Loucy (cell line): Measurements from ENCODE around the gene NAALADL2.

Experiments
- H2AFZ ChIP-seq: fragments of 200-600 bp; sonication (generic); 2 replicates; pipeline ENCODE4 v1.6.0; 2016; ENCODE audit warnings: antibody characterized with exemption, mild to moderate bottlenecking, low read length, moderate library complexity
- H3F3A ChIP-seq: fragments of 200-600 bp; 2 replicates; pipeline ENCODE4 v1.6.0; 2016; ENCODE audit warnings: antibody characterized with exemption, low read depth, mild to moderate bottlenecking
- H3K27me3 ChIP-seq: fragments of 200-600 bp; sonication (generic); 2 replicates; pipeline ENCODE4 v1.6.1; 2014; ENCODE audit warnings: low read length, mild to moderate bottlenecking; ENCODE audit not compliant: insufficient read depth, poor library complexity, severe bottlenecking
- H3K36me3 ChIP-seq: fragments of 200-600 bp; sonication (generic); 2 replicates; pipeline ENCODE4 v1.6.1; 2016; ENCODE audit warnings: low read length; ENCODE audit not compliant: insufficient read depth
- H3K4me1 ChIP-seq: fragments of 200-600 bp; sonication (generic); 2 replicates; pipeline ENCODE4 v1.5.1; 2014; ENCODE audit warnings: low read length, mild to moderate bottlenecking; ENCODE audit not compliant: insufficient read depth, poor library complexity, severe bottlenecking
- H3K4me2 ChIP-seq: fragments of 200-600 bp; sonication (generic); 2 replicates; pipeline ENCODE4 v1.6.0; 2014; ENCODE audit warnings: antibody characterized with exemption, low read length, low read depth, mild to moderate bottlenecking; ENCODE audit not compliant: poor library complexity, severe bottlenecking
- H3K4me3 ChIP-seq: fragments of 200-600 bp; sonication (generic); 2 replicates; pipeline ENCODE4 v1.5.1; 2014; ENCODE audit warnings: low read length, mild to moderate bottlenecking, mixed read lengths; ENCODE audit not compliant: poor library complexity, severe bottlenecking
- H3K79me2 ChIP-seq: fragments of 200-600 bp; sonication (generic); 2 replicates; pipeline ENCODE4 v1.6.1; 2014; ENCODE audit warnings: low read length; ENCODE audit not compliant: insufficient read depth
- H3K9ac ChIP-seq: fragments of 200-600 bp; sonication (generic); 2 replicates; pipeline ENCODE4 v1.6.0; 2014; ENCODE audit warnings: mild to moderate bottlenecking, low read depth, low read length, moderate library complexity; ENCODE audit not compliant: poor library complexity, severe bottlenecking
- H3K9me2 ChIP-seq: fragments of 200-600 bp; sonication (generic); replicated peaks from 2 replicates; pipeline ENCODE4 v1.6.1; 2016; ENCODE audit warnings: low read depth, low read length, mixed read lengths
- H3K9me3 ChIP-seq: fragments of 200-600 bp; sonication (generic); 2 replicates; pipeline ENCODE4 v1.6.1; 2014; ENCODE audit warnings: mild to moderate bottlenecking, antibody characterized with exemption, low read length, low read depth; ENCODE audit not compliant: insufficient read depth
- H4K20me1 ChIP-seq: fragments of 200-600 bp; sonication (generic); 2 replicates; pipeline ENCODE4 v1.6.0; 2014; ENCODE audit warnings: antibody characterized with exemption, low read length, mild to moderate bottlenecking; ENCODE audit not compliant: insufficient read depth, poor library complexity, severe bottlenecking
- EZH2phosphoT487 ChIP-seq: fragments of 200-600 bp; IDR thresholded peaks from 2 replicates; pipeline ENCODE4 v1.6.1; 2018; ENCODE audit warnings: antibody characterized with exemption, mild to moderate bottlenecking, moderate library complexity, borderline replicate concordance
- TF ChIP-seq, protein P1 (sequence below): fragments of 200-600 bp; sonication (generic); conservative IDR thresholded peaks from 2 replicates; pipeline ENCODE4 v1.5.1; 2014; ENCODE audit warnings: mild to moderate bottlenecking, antibody characterized with exemption, low read length

NAALADL2 gene

DNA sequence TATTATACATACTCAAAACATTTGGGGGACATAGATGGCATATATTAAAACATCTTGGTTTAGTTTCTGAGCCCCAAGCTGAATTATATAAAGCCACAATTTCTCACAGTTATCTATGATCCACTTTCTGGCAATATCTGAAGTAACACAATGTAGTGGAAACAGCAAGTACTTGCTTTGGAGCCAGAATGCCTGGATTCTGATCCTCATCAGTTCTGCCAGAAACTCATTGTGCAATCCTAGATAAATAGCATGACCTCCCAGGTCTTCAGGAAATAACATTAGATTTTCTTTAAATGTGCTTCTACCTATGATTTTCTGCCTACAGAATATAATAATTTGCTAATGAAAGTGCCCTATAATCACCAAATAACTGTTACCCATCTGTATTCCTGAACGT lies 544.9 kb downstream of the NAALADL2 start:
- H3K9me2 ChIP-seq = no peaks in the 10 kb centered on the region
- no peaks in the 10 kb centered on the region for H3K79me2 ChIP-seq
- no peaks in the 10 kb centered on the region for H3K27me3 ChIP-seq
- H4K20me1 ChIP-seq = no peaks in the 10 kb centered on the region
- no peaks in the 10 kb centered on the region for H3K4me1 ChIP-seq
- H3F3A ChIP-seq = no peaks in the 10 kb centered on the region
- no peaks in the 10 kb centered on the region for H3K36me3 ChIP-seq
- TF ChIP-seq, protein P1, sequence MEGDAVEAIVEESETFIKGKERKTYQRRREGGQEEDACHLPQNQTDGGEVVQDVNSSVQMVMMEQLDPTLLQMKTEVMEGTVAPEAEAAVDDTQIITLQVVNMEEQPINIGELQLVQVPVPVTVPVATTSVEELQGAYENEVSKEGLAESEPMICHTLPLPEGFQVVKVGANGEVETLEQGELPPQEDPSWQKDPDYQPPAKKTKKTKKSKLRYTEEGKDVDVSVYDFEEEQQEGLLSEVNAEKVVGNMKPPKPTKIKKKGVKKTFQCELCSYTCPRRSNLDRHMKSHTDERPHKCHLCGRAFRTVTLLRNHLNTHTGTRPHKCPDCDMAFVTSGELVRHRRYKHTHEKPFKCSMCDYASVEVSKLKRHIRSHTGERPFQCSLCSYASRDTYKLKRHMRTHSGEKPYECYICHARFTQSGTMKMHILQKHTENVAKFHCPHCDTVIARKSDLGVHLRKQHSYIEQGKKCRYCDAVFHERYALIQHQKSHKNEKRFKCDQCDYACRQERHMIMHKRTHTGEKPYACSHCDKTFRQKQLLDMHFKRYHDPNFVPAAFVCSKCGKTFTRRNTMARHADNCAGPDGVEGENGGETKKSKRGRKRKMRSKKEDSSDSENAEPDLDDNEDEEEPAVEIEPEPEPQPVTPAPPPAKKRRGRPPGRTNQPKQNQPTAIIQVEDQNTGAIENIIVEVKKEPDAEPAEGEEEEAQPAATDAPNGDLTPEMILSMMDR = no peak
- no peak for TF ChIP-seq EZH2phosphoT487
- H3K4me3 ChIP-seq = no peak overlapping the region
- H3K4me2 ChIP-seq = no peak overlapping the region
- H3K9me3 ChIP-seq = no peaks in the 10 kb centered on the region
- H3K9ac ChIP-seq = no peak overlapping the region
- H2AFZ ChIP-seq = no peak overlapping the region

DNA sequence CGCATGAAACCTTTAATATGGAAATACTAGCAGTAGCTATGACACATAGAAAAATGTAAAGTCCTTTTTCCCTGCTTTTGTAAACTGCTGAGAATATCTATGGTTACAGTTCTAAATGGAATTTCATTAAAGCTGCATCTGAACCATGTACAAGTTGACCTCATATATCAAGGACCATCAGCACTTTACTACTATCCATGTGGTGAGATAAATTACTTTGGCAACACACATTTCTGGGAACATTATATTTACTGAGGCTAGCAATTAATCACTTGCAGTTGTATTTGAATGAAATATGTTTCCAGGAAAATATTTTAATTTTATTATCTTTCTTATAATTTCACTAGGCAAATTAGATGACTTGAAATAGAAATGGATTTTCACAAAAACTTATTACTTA lies 545.5 kb downstream of the NAALADL2 start:
- no peak overlapping the region for H2AFZ ChIP-seq
- H3K9me2 ChIP-seq = no peaks in the 10 kb centered on the region
- no peaks in the 10 kb centered on the region for H4K20me1 ChIP-seq
- no peak overlapping the region for H3K4me2 ChIP-seq
- H3K36me3 ChIP-seq = no peaks in the 10 kb centered on the region
- H3K4me3 ChIP-seq = no peak overlapping the region
- no peaks in the 10 kb centered on the region for H3K4me1 ChIP-seq
- no peaks in the 10 kb centered on the region for H3K27me3 ChIP-seq
- no peaks in the 10 kb centered on the region for H3F3A ChIP-seq
- no peaks in the 10 kb centered on the region for H3K79me2 ChIP-seq
- TF ChIP-seq, protein P1 = no peak
- TF ChIP-seq EZH2phosphoT487 = no peak
- H3K9ac ChIP-seq = no peak overlapping the region
- no peaks in the 10 kb centered on the region for H3K9me3 ChIP-seq

DNA sequence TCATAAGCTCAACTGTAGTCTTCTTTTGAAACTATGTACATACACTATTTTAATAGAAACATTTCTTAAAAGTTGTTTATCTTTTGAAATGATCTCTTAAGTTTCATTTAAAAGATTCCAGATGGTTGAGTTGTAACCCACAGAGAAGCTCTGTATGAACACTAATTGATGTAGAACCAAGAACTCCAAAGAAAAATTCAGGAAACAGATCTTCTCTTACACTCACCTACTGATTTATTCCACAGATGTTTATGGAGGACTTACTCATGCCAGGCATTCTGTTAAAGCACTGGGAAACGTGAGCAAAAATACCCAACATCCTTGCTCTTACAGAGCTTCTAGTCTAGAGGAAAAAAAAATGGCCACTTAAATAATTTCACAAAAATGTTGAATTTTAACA lies 551.1 kb downstream of the NAALADL2 start:
- no peaks in the 10 kb centered on the region for H3F3A ChIP-seq
- H3K4me3 ChIP-seq = no peak overlapping the region
- H3K27me3 ChIP-seq = no peaks in the 10 kb centered on the region
- H4K20me1 ChIP-seq = no peaks in the 10 kb centered on the region
- no peak overlapping the region for H3K4me2 ChIP-seq
- H3K9ac ChIP-seq = no peak overlapping the region
- TF ChIP-seq, protein P1 = no peak
- no peak for TF ChIP-seq EZH2phosphoT487
- H3K4me1 ChIP-seq = no peaks in the 10 kb centered on the region
- H3K9me3 ChIP-seq = no peaks in the 10 kb centered on the region
- H3K79me2 ChIP-seq = no peaks in the 10 kb centered on the region
- no peak overlapping the region for H2AFZ ChIP-seq
- H3K9me2 ChIP-seq = no peaks in the 10 kb centered on the region
- H3K36me3 ChIP-seq = no peaks in the 10 kb centered on the region
